Ectodermal cell (in vitro differentiated cells): ENCODE results near the gene LRTM2.

Source experiments
- H3K27ac ChIP-seq: 2 replicates; pipeline ENCODE4 v1.7.0; 2013; ENCODE audit warnings: mild to moderate bottlenecking, low read depth, low read length; ENCODE audit not compliant: insufficient read depth, poor library complexity, severe bottlenecking
- H3K27me3 ChIP-seq: 2 replicates; pipeline ENCODE4 v1.7.0; 2013; ENCODE audit warnings: mild to moderate bottlenecking, low read length; ENCODE audit not compliant: insufficient read depth, control insufficient read depth, poor library complexity, severe bottlenecking
- H3K36me3 ChIP-seq: one replicate; pipeline ENCODE4 v1.7.0; 2013; ENCODE audit warnings: low read length; ENCODE audit not compliant: control insufficient read depth, insufficient read depth
- H3K4me1 ChIP-seq: one replicate; pipeline ENCODE4 v1.7.0; 2013; ENCODE audit warnings: low read length; ENCODE audit not compliant: control insufficient read depth, insufficient read depth
- H3K4me3 ChIP-seq: 2 replicates; pipeline ENCODE4 v1.7.0; 2013; ENCODE audit warnings: low read depth, low read length, control low read depth; ENCODE audit not compliant: insufficient read depth
- H3K9me3 ChIP-seq: 2 replicates; pipeline ENCODE4 v1.7.0; 2013; ENCODE audit warnings: mild to moderate bottlenecking, low read length, moderate library complexity; ENCODE audit not compliant: control insufficient read depth
- WGBS, 2 experiments: methylation state at CpG; one replicate each; pipeline ENCODE4 v1.1.7; 2013; ENCODE audit warnings: missing lambda C conversion rate in 2 of 2; 5-methylcytosine and 5-hydroxymethylcytosine counted together

LRTM2 gene

GRCh38 chr12:1822699-1823098, 2.3 kb downstream of the LRTM2 start:
- Histone ChIP-seq H3K36me3 (no peaks in the 10 kb centered on the region), H3K9me3 (no peaks in the 10 kb centered on the region), H3K27ac (no peak overlapping the region), H3K4me1 (peaks cover 22% of the 10 kb centered on the region), H3K27me3 (peaks cover 44% of the 10 kb centered on the region), H3K4me3 (no peak overlapping the region)
- WGBS, 2 experiments, result 77 to 81% methylated on average over 11 of the region's 11 CpGs

GRCh38 chr12:1823237-1823636, 2.9 kb downstream of the LRTM2 start:
- H3K27me3 ChIP-seq, result peaks cover 44% of the 10 kb centered on the region
- H3K4me3 ChIP-seq, result no peak overlapping the region
- 93 to 95% methylated on average over 10 of the region's 10 CpGs for WGBS, 2 experiments

GRCh38 chr12:1825382-1826102, 5.2 kb downstream of the LRTM2 start:
- Histone ChIP-seq H3K27me3 (peaks cover 33% of the 10 kb centered on the region), H3K27ac (no peak overlapping the region), H3K4me1 (peaks cover 10% of the 10 kb centered on the region), H3K36me3 (no peaks in the 10 kb centered on the region), H3K4me3 (no peak overlapping the region), H3K9me3 (no peaks in the 10 kb centered on the region)
- WGBS, 2 experiments, result 91% methylated on average over 14 of the region's 14 CpGs

More at GRCh38 chr12:1823237-1823636, 2.9 kb downstream of the LRTM2 start:
- Histone ChIP-seq H3K4me1 (peaks cover 22% of the 10 kb centered on the region), H3K9me3 (no peaks in the 10 kb centered on the region), H3K27ac (no peak overlapping the region), H3K36me3 (no peaks in the 10 kb centered on the region)

GRCh38 chr12:1826401-1826800, 6.0 kb downstream of the LRTM2 start:
- Histone ChIP-seq H3K27ac (no peak overlapping the region), H3K4me3 (no peak overlapping the region), H3K9me3 (no peaks in the 10 kb centered on the region), H3K27me3 (peaks cover 33% of the 10 kb centered on the region), H3K4me1 (peaks cover 11% of the 10 kb centered on the region), H3K36me3 (no peaks in the 10 kb centered on the region)
- WGBS, 2 experiments, result 83 to 85% methylated on average over 15 of the region's 15 CpGs

- no peaks in the 10 kb centered on the region for H3K36me3 ChIP-seq
- H3K27me3 ChIP-seq, result peaks cover 33% of the 10 kb centered on the region
- no peak overlapping the region for H3K27ac ChIP-seq
- peaks cover 6% of the 10 kb centered on the region for H3K4me1 ChIP-seq
- no peak overlapping the region for H3K4me3 ChIP-seq
- WGBS, 2 experiments, result 84 to 86% methylated on average over 25 of the region's 25 CpGs
- H3K9me3 ChIP-seq, result no peaks in the 10 kb centered on the region
Observed at GRCh38 chr12:1826867-1827705, 6.7 kb downstream of the LRTM2 start.

- peaks cover 3% of the 10 kb centered on the region for H3K4me1 ChIP-seq
- peaks cover 23% of the 10 kb centered on the region for H3K27me3 ChIP-seq
- WGBS, 2 experiments, result 89 to 91% methylated on average over 38 of the region's 38 CpGs
- no peaks in the 10 kb centered on the region for H3K36me3 ChIP-seq
- no peak overlapping the region for H3K27ac ChIP-seq
- no peak overlapping the region for H3K4me3 ChIP-seq
- no peaks in the 10 kb centered on the region for H3K9me3 ChIP-seq
Observed at GRCh38 chr12:1827826-1828805, 7.8 kb downstream of the LRTM2 start.

GRCh38 chr12:1828856-1829255, 8.5 kb downstream of the LRTM2 start:
- H3K27me3 ChIP-seq, result peaks cover 22% of the 10 kb centered on the region
- no peak overlapping the region for H3K27ac ChIP-seq

GRCh38 chr12:1829306-1829900, 9.0 kb downstream of the LRTM2 start:
- Histone ChIP-seq H3K27me3 (peaks cover 22% of the 10 kb centered on the region), H3K36me3 (no peaks in the 10 kb centered on the region), H3K4me1 (peaks cover 3% of the 10 kb centered on the region), H3K27ac (no peak overlapping the region), H3K9me3 (no peaks in the 10 kb centered on the region), H3K4me3 (no peak overlapping the region)
- 85 to 86% methylated on average over 11 of the region's 11 CpGs for WGBS, 2 experiments

More at GRCh38 chr12:1828856-1829255, 8.5 kb downstream of the LRTM2 start:
- H3K9me3 ChIP-seq, result no peaks in the 10 kb centered on the region
- peaks cover 3% of the 10 kb centered on the region for H3K4me1 ChIP-seq
- no peaks in the 10 kb centered on the region for H3K36me3 ChIP-seq
- 91 to 92% methylated on average over 16 of the region's 16 CpGs for WGBS, 2 experiments
- H3K4me3 ChIP-seq, result no peak overlapping the region

GRCh38 chr12:1830401-1830845, 10.1 kb downstream of the LRTM2 start:
- H3K27ac ChIP-seq, result no peak overlapping the region
- H3K36me3 ChIP-seq, result no peaks in the 10 kb centered on the region
- no peaks in the 10 kb centered on the region for H3K9me3 ChIP-seq
- peaks cover 22% of the 10 kb centered on the region for H3K27me3 ChIP-seq
- no peak overlapping the region for H3K4me3 ChIP-seq
- 73 to 76% methylated on average over 3 of the region's 3 CpGs for WGBS, 2 experiments
- peaks cover 3% of the 10 kb centered on the region for H3K4me1 ChIP-seq
